GM18951 (cell line): ENCODE measurements around the gene ARHGDIG.

Experiments
- POLR2A ChIP-seq: IDR thresholded peaks from 4 replicates; pipeline ENCODE4 v1.6.1; 2011; ENCODE audit warnings: mild to moderate bottlenecking; ENCODE audit not compliant: insufficient read length, insufficient read depth; ENCODE audit errors: extremely low read depth
- in situ Hi-C: fragments of 300-500 bp; cut with MboI; formaldehyde crosslinking; loops from one replicate; pipeline ENCODE4 v1.12.0; 2022; ENCODE audit warnings: low sequenced_read_pairs, mixed read lengths, inconsistent platforms; ENCODE audit not compliant: unreplicated experiment

The ARHGDIG gene

DNA sequence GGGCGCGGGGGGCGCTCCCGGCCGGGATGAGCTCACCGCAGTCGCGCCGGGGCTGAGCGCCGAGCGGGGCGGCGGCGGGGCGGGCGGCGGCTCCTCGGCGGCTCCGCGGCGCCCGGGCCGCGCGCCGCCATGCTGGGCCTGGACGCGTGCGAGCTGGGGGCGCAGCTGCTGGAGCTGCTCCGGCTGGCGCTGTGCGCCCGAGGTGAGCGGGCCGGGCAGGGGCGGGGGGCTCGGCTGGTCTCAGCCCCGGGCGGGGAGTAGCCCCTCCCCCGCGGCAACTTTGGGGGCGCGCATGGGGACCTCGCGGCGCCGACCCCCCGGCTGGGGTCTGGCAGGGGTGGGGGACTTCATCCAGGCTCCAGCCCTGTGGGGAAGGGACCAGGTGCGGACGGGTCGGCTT is at the start of gene ARHGDIG:
TSS of gene ARHGDIG (plus strand) at position 40 of the 400 bp plus-strand sequence. CDS start at position 130, 90 bp downstream.
- no peak for TF ChIP-seq POLR2A
- in situ Hi-C loops: no loop called here

DNA sequence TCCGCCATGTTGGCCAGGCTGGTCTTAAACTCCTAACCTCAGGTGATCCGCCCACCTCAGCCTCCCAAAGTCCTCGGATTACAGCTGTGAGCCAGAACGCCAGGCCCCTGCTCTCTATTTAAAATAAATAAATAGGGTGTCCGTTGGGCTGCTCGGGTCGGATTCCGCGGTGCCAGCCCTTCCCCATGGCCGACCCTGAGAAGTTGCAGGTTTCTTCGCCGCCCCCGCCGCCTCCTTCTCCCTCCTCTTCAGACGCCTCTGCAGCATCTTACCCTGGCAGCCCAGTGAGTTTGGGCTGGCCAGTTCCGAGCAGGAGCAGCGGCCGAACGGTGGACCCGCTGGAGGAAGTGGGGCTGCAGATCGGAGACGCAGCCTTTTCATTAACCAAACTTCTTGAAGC is 49.4 kb upstream of the ARHGDIG start:
- no peak for TF ChIP-seq POLR2A
- in situ Hi-C loops: no loop called here

DNA sequence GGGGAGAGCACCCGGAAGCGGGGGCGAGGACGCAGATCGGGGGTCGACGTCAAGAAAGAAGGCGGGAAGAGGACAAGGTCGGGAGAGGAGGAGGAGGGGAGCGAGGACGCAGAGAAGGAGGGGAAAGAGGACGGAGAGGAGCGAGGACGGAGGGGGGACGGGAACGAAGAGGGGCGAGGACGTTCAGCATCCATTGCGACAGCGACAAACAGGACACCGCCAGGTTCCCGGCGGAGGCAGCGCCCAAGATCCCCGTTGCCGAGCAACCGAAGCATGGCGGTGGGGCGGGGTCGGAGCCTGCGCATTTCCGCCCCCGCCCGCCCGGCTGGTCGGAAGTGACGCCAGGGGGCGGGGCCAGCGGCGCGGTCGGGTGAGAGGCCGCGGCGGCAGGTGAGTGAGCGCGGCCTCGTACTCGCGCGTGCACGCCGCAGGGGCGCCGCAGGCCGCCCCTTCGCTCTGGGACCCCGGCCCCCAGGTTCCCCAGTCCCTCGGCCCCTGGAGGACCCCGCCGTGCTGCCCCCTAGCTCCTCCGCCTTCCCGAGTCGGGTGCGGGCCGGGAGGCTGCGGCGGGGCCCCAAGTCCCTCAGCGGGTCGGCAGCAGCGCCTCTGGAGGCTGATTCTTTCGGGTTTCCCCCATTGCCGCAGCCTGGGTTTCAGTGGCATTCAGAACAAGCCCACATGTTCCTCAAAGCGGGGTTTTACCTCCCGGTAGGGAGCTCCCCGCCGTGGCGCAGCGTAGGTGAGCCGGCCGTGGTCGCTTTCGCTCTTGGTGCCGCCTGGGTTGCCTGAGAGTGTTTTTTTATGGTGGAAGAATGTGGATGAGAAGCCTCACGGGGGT is 45.7 kb upstream of the ARHGDIG start, which contains the start of gene FAM234A:
TSS of gene FAM234A (plus strand) at position 354 of the 838 bp plus-strand sequence. CDS start 19,593 bp downstream, outside the sequence.
- in situ Hi-C loops: no loop called here

DNA sequence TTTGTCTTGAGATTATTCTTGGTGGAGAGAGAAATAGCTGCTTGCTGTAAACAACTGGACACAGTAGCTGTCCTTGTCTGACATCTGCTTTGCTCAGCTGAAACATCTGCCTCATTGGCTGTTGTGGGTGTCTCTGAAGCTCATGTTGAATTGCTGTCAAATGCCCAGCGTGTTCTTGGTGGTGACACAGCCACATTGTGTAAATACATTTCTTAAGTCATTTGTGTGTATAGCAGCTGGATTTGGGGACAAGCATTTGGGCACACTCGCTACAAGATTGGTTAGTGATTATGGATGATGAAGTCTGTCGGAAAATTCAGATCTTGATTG is 40.5 kb upstream of the ARHGDIG start:
- TF ChIP-seq POLR2A: no peak
- in situ Hi-C loops: no loop called here

More for the DNA sequence above, 45.7 kb upstream of the ARHGDIG start, which contains the start of gene FAM234A:
- peak; percentile 96 for TF ChIP-seq POLR2A

DNA sequence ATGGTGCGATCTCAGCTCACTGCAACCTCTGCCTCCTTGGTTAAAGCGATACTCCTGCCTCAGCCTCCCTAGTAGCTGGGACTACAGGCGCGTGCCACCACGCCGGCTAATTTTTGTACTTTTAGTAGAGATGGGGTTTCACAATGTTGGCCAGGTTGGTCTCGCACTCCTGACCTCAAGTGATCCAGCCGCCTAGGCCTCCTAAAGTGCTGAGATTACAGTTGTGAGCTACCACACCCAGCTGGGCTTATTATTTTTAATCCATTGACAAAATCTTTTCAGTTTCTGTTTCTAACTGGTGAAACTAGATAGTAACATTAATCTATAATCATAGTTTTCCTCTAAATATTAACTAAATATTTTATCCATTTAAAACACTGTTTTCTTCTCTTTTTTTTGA is 39.8 kb upstream of the ARHGDIG start:
- in situ Hi-C loops: no loop called here
- TF ChIP-seq POLR2A: no peak

DNA sequence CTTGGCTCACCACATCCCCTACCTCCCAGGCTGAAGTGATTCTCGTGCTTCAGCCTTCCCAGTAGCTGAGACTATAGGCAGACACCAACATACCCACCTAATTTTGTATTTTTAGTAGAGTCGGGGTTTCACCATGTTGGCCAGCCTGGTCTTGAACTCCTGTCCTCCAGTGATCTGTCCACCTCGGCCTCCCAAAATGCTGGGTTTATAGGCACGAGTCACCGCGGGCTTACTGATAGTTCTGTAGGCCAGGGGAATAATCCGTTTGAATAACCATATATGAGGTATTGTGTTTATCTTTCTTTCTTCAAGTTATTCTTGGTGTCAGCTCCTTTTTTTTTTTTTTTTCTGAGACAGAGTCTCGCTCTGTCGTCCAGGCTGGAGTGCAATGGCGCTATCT is 38.1 kb upstream of the ARHGDIG start:
- no peak for TF ChIP-seq POLR2A
- in situ Hi-C loops: no loop called here

DNA sequence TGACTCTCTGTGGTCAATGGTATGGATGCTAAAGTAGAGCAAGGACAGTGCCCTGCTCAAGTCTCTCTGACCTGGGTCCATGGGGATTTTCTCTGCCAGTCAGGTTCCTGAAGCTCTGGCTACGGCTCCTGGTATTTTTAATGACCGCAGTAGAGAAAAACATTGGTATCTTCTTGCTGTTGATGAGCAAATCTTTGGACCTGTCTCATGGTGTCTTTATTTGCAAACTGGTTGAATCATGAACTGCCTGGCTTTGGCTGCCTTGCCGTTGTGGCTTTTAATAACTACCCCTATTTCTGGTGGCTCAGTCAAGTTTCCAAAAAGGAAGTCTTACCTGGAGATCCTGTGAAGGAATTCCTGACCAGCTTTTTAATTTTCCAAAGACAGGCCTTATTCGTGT is 37.0 kb upstream of the ARHGDIG start:
- in situ Hi-C loops: no loop called here
- TF ChIP-seq POLR2A: no peak

DNA sequence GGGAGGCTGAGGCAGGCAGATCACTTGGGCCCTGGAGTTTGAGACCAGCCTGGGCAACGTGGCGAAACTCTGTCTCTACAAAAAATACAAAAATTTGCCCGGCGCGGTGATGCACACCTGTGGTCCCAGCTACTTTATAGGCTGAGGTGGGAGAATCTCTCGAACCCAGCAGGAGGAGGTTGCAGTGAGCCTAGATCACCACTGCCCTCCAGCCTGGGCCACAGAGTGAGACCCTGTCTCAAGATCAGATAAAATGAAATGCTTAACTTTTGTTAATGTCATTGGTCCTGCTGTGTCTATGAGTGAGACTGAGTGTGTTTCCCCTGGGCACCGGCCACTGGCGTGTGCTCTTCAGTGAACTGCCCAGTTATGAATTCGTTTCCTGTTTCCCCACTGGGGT is 35.3 kb upstream of the ARHGDIG start:
- no peak for TF ChIP-seq POLR2A
- in situ Hi-C loops: no loop called here

DNA sequence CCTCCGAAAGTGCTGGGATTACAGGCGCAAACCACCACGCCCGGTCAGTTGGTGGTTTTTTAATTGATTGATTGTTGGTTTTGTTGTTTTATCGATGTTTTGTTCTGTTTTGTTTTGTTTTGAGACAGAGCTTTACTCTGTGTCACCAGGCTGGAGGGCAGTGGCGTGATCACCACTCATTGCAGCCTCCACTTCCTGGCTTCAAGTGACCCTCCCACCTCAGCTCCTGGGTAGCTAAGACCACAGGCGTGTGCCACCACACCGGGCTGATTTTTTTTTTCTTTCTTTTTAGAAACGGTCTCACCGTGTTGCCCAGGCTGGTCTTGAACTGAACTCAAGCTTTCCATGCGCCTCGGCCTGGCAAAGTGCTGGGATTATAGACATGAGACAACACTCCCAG is 33.4 kb upstream of the ARHGDIG start:
- in situ Hi-C loops: no loop called here
- no peak for TF ChIP-seq POLR2A

DNA sequence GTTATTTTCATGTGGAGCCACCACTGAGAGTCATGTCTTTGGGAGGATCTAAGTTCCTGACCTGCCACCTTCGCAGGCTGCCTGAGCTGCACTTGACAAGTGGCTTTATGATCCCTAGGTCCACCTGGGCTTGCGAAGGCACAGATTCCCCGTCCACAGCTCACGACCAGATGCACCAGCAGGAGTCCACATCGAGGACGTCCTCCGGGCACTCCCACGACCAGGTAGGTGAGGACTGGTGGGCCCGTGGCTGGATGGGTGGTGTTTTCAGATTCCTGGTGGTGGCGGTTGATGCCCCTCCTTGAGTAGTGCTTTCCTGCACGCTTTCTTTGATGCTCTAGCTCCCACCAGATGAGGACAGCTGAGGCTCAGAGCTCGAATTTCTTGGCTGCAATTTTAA is 31.0 kb upstream of the ARHGDIG start:
- in situ Hi-C loops: no loop called here
- TF ChIP-seq POLR2A: no peak

DNA sequence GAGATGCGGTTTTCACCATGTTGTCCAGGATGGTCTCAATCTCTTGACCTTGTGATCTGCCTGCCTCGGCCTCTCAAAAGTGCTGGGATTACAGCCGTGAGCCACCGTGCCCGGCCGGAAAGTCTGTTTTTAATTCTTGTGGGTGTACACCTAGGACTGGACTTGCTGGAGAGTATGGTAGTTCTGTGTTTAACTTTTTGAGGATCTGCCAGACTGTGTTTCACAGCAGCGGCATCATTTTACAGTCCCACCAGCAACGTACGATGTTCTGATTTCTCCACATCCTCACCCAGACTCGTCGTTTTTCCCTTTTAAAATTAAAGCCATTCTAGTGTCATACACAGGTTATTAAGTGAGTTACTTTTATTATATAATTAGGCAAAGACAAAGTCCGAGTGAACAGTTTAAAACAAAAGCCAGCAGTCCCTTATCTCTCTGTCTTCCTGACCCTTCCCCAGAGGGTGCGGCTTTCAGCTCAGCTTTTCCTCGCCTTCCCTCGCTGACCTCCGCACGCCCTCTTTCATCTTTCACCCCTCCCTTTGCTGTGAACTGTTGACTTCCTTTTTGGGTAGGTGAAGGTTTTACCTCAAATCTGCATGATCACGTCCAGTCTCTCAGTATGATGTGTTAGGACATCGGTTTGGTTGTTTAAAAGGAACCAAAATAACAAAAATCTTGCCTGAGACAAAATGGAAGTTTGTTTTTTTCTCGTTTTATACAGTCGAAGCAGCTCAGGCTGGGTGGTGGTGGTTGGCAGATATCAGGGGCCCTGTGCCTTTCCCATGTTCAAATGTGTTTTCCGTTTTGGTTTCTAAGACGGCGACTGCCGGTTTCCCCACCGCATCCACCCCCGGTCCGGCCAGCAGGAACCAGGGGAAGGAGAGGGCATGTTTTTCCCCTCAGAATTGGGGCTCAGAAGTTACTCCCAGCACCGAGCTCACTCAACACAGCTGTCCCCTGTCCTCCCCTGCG is 27.7 kb upstream of the ARHGDIG start:
- in situ Hi-C loops: no loop called here
- TF ChIP-seq POLR2A: no peak

DNA sequence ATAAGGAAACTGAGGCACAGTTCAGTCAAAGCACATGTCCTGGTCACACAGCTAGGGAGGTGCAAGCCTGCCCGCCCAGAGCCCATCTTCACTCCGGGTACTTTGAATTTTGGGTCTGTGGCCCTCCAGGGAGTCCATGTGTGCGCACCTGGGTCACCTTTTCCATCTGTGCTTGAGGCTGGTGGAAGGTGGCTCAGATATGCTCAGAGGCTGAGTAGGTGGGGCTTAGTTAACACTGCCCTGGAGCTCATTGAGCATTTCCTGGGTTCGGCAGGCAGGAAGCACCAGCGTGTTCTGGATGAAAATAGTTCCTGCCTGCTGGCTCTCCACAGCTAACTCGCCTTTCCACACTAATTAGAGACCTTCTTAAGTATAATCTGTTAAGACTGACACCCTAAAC is 26.6 kb upstream of the ARHGDIG start:
- no peak for TF ChIP-seq POLR2A
- in situ Hi-C loops: no loop called here

DNA sequence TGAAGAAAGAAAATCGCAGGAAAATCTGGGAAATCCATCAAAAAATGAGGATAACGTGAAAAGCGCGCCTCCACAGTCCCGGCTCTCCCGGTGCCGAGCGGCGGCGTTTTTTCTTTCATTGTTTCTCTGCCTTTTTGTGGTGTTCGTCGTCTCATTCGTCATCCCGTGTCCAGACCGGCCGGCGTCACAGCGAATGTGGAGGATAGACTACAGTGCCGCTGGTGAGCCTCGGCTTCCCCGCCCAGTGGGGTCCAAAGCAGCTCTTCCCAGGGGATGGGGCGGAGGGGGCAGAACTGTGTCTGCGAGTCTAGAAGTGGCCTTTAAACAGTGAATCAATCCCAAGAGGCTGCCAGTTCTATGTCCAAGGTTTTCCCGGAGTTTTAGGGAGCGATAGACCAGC is 25.9 kb upstream of the ARHGDIG start:
- in situ Hi-C loops: no loop called here
- no peak for TF ChIP-seq POLR2A
